Caco-2 (cell line): ENCODE measurements around the gene DMRTB1. TPM values are rescaled to one million over a fixed set of nuclear protein-coding genes. Genes with fewer than 3 reads are reported as not detected.

Experiments used
- BruUV-seq: library from RNA; stranded (reverse); fragments of 400-500 nt; replicated peaks from 2 replicates; lab custom pipeline; 2021; lab: Mats Ljungman, UMichigan
- CTCF ChIA-PET: fragments of 300-600 bp; sonication (Branson Sonifier 250); formaldehyde crosslinking; loops from one replicate; lab custom pipeline; 2022; ENCODE audit warnings: antibody characterized with exemption; lab: Charles Lee
- POLR2A ChIA-PET: fragments of 300-600 bp; sonication (Branson Sonifier 250); formaldehyde crosslinking; loops from one replicate; lab custom pipeline; 2022; ENCODE audit warnings: antibody characterized with exemption; lab: Charles Lee
- DNase-seq, 2 experiments: peaks; one replicate each; pipeline versions ENCODE4 v3.0.0 to v3.0.0-alpha.2; 2020 to 2022
- H3K27me3 ChIP-seq: replicated peaks from 2 replicates; pipeline ENCODE4 v1.6.0; 2011; ENCODE audit warnings: low read length; ENCODE audit not compliant: control insufficient read depth, insufficient read depth
- H3K36me3 ChIP-seq: 2 replicates; pipeline ENCODE4 v1.5.1; 2011; ENCODE audit warnings: low read length; ENCODE audit not compliant: control insufficient read depth, insufficient read depth
- H3K4me1 ChIP-seq: fragments of 250-450 bp; sonication (Bioruptor Pico); 2 replicates; pipeline ENCODE4 v1.5.1; 2020; ENCODE audit warnings: mild to moderate bottlenecking
- H3K4me3 ChIP-seq: 2 replicates; pipeline ENCODE4 v1.5.1; 2011; ENCODE audit warnings: low read depth, mild to moderate bottlenecking, control low read depth, low read length
- H3K9me3 ChIP-seq: fragments of 250-450 bp; sonication (Bioruptor Pico); 2 replicates; pipeline ENCODE4 v1.5.1; 2020; ENCODE audit warnings: mild to moderate bottlenecking, moderate library complexity
- H3K27ac Mint-ChIP-seq: one replicate; pipeline ENCODE4 v1.8.0; 2022; ENCODE audit warnings: mixed read lengths; ENCODE audit not compliant: unreplicated experiment
- H3K27me3 Mint-ChIP-seq: one replicate; pipeline ENCODE4 v1.8.0; 2022; ENCODE audit warnings: mixed read lengths; ENCODE audit not compliant: insufficient read depth, unreplicated experiment
- H3K36me3 Mint-ChIP-seq: one replicate; pipeline ENCODE4 v1.8.0; 2022; ENCODE audit warnings: mild to moderate bottlenecking, mixed read lengths; ENCODE audit not compliant: insufficient read depth, unreplicated experiment
- H3K4me1 Mint-ChIP-seq: one replicate; pipeline ENCODE4 v1.8.0; 2022; ENCODE audit warnings: low read depth, mixed read lengths; ENCODE audit not compliant: unreplicated experiment
- H3K4me3 Mint-ChIP-seq: one replicate; pipeline ENCODE4 v1.8.0; 2022; ENCODE audit warnings: mild to moderate bottlenecking, moderate library complexity, mixed read lengths; ENCODE audit not compliant: unreplicated experiment
- H3K9me3 Mint-ChIP-seq: one replicate; pipeline ENCODE4 v1.8.0; 2022; ENCODE audit warnings: mixed read lengths; ENCODE audit not compliant: unreplicated experiment
- intact Hi-C: fragments of 100-400 bp; cut with micrococcal nuclease; formaldehyde crosslinking; loops from one replicate; pipeline ENCODE4 v1.10.0; 2022; ENCODE audit not compliant: unreplicated experiment
- total RNA-seq: library from RNA; stranded (reverse); gene quantifications from 2 replicates; pipeline ENCODE4 v1.2.3, GENCODE V29; 2022
- TF ChIP-seq, protein P1 (sequence below), 2 experiments: fragments of 200-600 bp in 1 of 2; IDR thresholded peaks; 1 replicate in 1 of 2; 2 replicates in 1 of 2; pipeline versions ENCODE4 v1.5.1 to v1.8.0; 2011 to 2022; ENCODE audit warnings: antibody characterized with exemption in 1 of 2, control low read depth in 1 of 2, inconsistent platforms in 1 of 2, low read depth in 1 of 2, low read length in 1 of 2, mild to moderate bottlenecking in 1 of 2, moderate library complexity in 1 of 2; ENCODE audit not compliant: insufficient read depth in 1 of 2, severe bottlenecking in 1 of 2, unreplicated experiment in 1 of 2

Gene DMRTB1
- total RNA-seq, 1 experiment from 2014 or later, result not detected

DNA sequence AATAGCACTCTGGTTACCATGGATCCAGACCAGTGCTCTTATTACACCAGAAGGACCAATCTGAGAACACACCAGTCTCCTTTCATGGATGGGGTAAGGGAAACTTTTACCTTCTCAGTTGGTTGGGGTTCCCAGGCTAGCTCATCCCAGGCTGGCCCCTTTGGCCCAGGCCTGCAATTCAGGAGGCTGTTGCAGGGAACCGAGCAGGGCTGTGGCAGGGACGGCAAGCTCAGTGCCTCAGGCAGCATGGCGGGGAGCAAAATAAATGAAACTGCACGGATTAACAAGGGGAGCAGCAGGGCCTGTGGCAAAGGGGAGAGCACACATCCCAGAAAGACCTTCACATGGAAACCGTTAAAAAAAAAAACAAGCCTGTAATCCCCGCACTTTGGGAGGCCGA lies 57.0 kb downstream of the DMRTB1 start:
- DNase-seq, result no peak
- H3K4me1 ChIP-seq, result peaks cover 22% of the 10 kb centered on the region
- Mint-ChIP-seq H3K9me3 (no peaks in the 10 kb centered on the region), H3K36me3 (no peaks in the 10 kb centered on the region), H3K4me1 (peaks cover 7% of the 10 kb centered on the region), H3K27ac (no peak overlapping the region), H3K27me3 (no peaks in the 10 kb centered on the region), H3K4me3 (no peak overlapping the region)
- POLR2A ChIA-PET, result no interaction called here
- H3K9me3 ChIP-seq, result no peaks in the 10 kb centered on the region
- TF ChIP-seq, protein P1, sequence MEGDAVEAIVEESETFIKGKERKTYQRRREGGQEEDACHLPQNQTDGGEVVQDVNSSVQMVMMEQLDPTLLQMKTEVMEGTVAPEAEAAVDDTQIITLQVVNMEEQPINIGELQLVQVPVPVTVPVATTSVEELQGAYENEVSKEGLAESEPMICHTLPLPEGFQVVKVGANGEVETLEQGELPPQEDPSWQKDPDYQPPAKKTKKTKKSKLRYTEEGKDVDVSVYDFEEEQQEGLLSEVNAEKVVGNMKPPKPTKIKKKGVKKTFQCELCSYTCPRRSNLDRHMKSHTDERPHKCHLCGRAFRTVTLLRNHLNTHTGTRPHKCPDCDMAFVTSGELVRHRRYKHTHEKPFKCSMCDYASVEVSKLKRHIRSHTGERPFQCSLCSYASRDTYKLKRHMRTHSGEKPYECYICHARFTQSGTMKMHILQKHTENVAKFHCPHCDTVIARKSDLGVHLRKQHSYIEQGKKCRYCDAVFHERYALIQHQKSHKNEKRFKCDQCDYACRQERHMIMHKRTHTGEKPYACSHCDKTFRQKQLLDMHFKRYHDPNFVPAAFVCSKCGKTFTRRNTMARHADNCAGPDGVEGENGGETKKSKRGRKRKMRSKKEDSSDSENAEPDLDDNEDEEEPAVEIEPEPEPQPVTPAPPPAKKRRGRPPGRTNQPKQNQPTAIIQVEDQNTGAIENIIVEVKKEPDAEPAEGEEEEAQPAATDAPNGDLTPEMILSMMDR (IDR thresholded peaks at IDR 0.05; ENCODE audit: insufficient read depth in 1 of 2, low read depth in 1 of 2, low read length in 1 of 2, severe bottlenecking in 1 of 2, unreplicated experiment in 1 of 2), result no peak
- no peaks in the 10 kb centered on the region for H3K27me3 ChIP-seq
- intact Hi-C loops, result no loop called here
- CTCF ChIA-PET, result no interaction called here
- no peak overlapping the region for H3K4me3 ChIP-seq
- no peaks in the 10 kb centered on the region for H3K36me3 ChIP-seq
- BruUV-seq, result no TSS peak

Other genes with a start within 250 kb of the DMRTB1 start
- gene CZIB, start 238.8 kb upstream of the DMRTB1 start, total RNA-seq, result 36.0 and 42.6 TPM in 2 replicates
- 74.2 and 77.0 TPM in 2 replicates for gene MAGOH, start 220.9 kb upstream of the DMRTB1 start, total RNA-seq
- 10.8 and 11.8 TPM in 2 replicates for gene LRP8, start 131.3 kb upstream of the DMRTB1 start, total RNA-seq